GM12878 (cell line): Measurements from ENCODE around the gene LIN52. TPM values are rescaled to one million over a fixed set of nuclear protein-coding genes. Genes with fewer than 3 reads are reported as not detected.

Experiments used
- ATAC-seq: fragments of 200-7000 bp; cut with Tn5 transposase; 3 replicates; pipeline ENCODE4 v1.9.1; 2020; ENCODE audit warnings: mild to moderate bottlenecking, moderate library complexity
- BruUV-seq: library from RNA; stranded (reverse); fragments of 400-500 nt; replicated peaks from 2 replicates; lab custom pipeline; 2021; lab: Mats Ljungman, UMichigan
- CTCF ChIA-PET: fragments of 300-600 bp; sonication (Branson Sonifier 250); formaldehyde crosslinking; extraction: SDS; loops from one replicate; lab custom pipeline; 2021; ENCODE audit warnings: inconsistent platforms; lab: Yijun Ruan, JAX
- POLR2A ChIA-PET: fragments of 350-600 bp; formaldehyde crosslinking; extraction: SDS; loops from one replicate; lab custom pipeline; 2021; ENCODE audit warnings: inconsistent platforms; lab: Charles Lee
- RAD21 ChIA-PET: fragments of 300-600 bp; sonication (Branson Sonifier 250); formaldehyde crosslinking; loops from one replicate; lab custom pipeline; 2023; ENCODE audit warnings: antibody characterized with exemption; ENCODE audit not compliant: unreplicated experiment; lab: Charles Lee
- SMC1A ChIA-PET: fragments of 300-600 bp; sonication (Branson Sonifier 250); formaldehyde crosslinking; loops from one replicate; lab custom pipeline; 2023; ENCODE audit not compliant: unreplicated experiment, uncharacterized antibody; lab: Charles Lee
- DNase-seq: peaks from one replicate; pipeline ENCODE4 v3.0.0-alpha.2; 2011; ENCODE audit warnings: low read depth, low spot score
- FAIRE-seq: peaks from 3 replicates; lab custom pipeline; 2011; peaks lifted over from hg19 to GRCh38; lab: Jason Lieb, UNC
- H2AFZ ChIP-seq: 2 replicates; pipeline ENCODE4 v1.6.0; 2011; ENCODE audit warnings: low read depth, low read length, control low read depth; ENCODE audit not compliant: control insufficient read depth
- H3K27ac ChIP-seq: 2 replicates; pipeline ENCODE4 v1.5.1; 2011; ENCODE audit warnings: control low read depth; ENCODE audit not compliant: control insufficient read depth, insufficient read depth
- H3K27me3 ChIP-seq, 2 experiments: replicated peaks in 1 of 2; 2 replicates each; pipeline versions ENCODE4 v1.6.0 to v1.6.1; 2011; ENCODE audit warnings: low read length in 1 of 2; ENCODE audit not compliant: control insufficient read depth in 2 of 2, insufficient read depth in 2 of 2
- H3K36me3 ChIP-seq, 2 experiments: 2 replicates each; pipeline ENCODE4 v1.5.1; 2011; ENCODE audit warnings: low read length in 1 of 2; ENCODE audit not compliant: control insufficient read depth in 2 of 2, insufficient read depth in 2 of 2
- H3K4me1 ChIP-seq: 2 replicates; pipeline ENCODE4 v1.6.1; 2011; ENCODE audit warnings: mild to moderate bottlenecking, low read length, moderate library complexity, mixed read lengths; ENCODE audit not compliant: control insufficient read depth, insufficient read depth
- H3K4me2 ChIP-seq: 2 replicates; pipeline ENCODE4 v1.6.0; 2011; ENCODE audit warnings: control low read depth; ENCODE audit not compliant: control insufficient read depth, insufficient read depth
- H3K4me3 ChIP-seq: fragments of 200-600 bp; sonication (generic); 2 replicates; pipeline ENCODE4 v1.5.1; 2016
- H3K79me2 ChIP-seq: 2 replicates; pipeline ENCODE4 v1.6.0; 2011; ENCODE audit warnings: low read length; ENCODE audit not compliant: control insufficient read depth, insufficient read depth
- H3K9ac ChIP-seq: 2 replicates; pipeline ENCODE4 v1.8.0; 2011; ENCODE audit warnings: low read length, control low read depth, mixed read lengths; ENCODE audit not compliant: control insufficient read depth, insufficient read depth
- H3K9me3 ChIP-seq: replicated peaks from 3 replicates; pipeline ENCODE4 v1.5.1; 2011; ENCODE audit warnings: mild to moderate bottlenecking, low read length; ENCODE audit not compliant: control insufficient read depth, insufficient read depth
- H4K20me1 ChIP-seq: 2 replicates; pipeline ENCODE4 v1.6.0; 2011; ENCODE audit not compliant: control insufficient read depth, insufficient read depth
- ATF3 ChIP-seq: IDR thresholded peaks from 2 replicates; pipeline ENCODE4 v1.6.1; 2011; ENCODE audit warnings: low read depth, mild to moderate bottlenecking, low read length, moderate library complexity, borderline replicate concordance; ENCODE audit errors: extremely low read depth
- ATF7 ChIP-seq: fragments of 450-650 bp; IDR thresholded peaks from 2 replicates; pipeline ENCODE4 v1.6.1; 2016; ENCODE audit warnings: low read depth, mild to moderate bottlenecking
- BCL11A ChIP-seq: IDR thresholded peaks from 2 replicates; pipeline ENCODE4 v1.6.1; 2011; ENCODE audit warnings: low read depth, low read length
- BMI1 ChIP-seq: fragments of 450-650 bp; IDR thresholded peaks from 2 replicates; pipeline ENCODE4 v1.6.1; 2016; ENCODE audit warnings: mild to moderate bottlenecking, moderate library complexity, borderline replicate concordance
- DPF2 ChIP-seq: fragments of 450-650 bp; IDR thresholded peaks from 2 replicates; pipeline ENCODE4 v1.6.1; 2017; ENCODE audit warnings: mild to moderate bottlenecking
- IRF4 ChIP-seq: IDR thresholded peaks from 2 replicates; pipeline ENCODE4 v1.6.1; 2011; ENCODE audit warnings: low read depth, low read length
- IRF5 ChIP-seq: fragments of 450-650 bp; IDR thresholded peaks from 2 replicates; pipeline ENCODE4 v1.6.1; 2017; ENCODE audit warnings: borderline replicate concordance
- JUNB ChIP-seq: IDR thresholded peaks from 2 replicates; pipeline ENCODE4 v1.6.1; 2016; ENCODE audit warnings: antibody characterized with exemption, mild to moderate bottlenecking
- NBN ChIP-seq: fragments of 450-650 bp; IDR thresholded peaks from 2 replicates; pipeline ENCODE4 v1.6.1; 2016
- RAD21 ChIP-seq: IDR thresholded peaks from 2 replicates; pipeline ENCODE4 v1.6.1; 2011; ENCODE audit warnings: mild to moderate bottlenecking, low read depth, low read length, moderate library complexity; ENCODE audit not compliant: insufficient read depth
- RELB ChIP-seq: fragments of 450-650 bp; IDR thresholded peaks from 2 replicates; pipeline ENCODE4 v1.6.1; 2017; ENCODE audit warnings: low read depth, mild to moderate bottlenecking, moderate library complexity
- SRF ChIP-seq, 2 experiments: IDR thresholded peaks; 2 replicates each; pipeline ENCODE4 v1.6.1; 2011; ENCODE audit warnings: low read depth in 2 of 2, low read length in 2 of 2, mild to moderate bottlenecking in 1 of 2, moderate library complexity in 1 of 2
- SUPT20H ChIP-seq: IDR thresholded peaks from 2 replicates; pipeline ENCODE4 v1.6.1; 2011; ENCODE audit warnings: low read depth, mild to moderate bottlenecking, low read length, moderate library complexity, borderline replicate concordance; ENCODE audit not compliant: control insufficient read depth
- YY1 ChIP-seq: IDR thresholded peaks from 2 replicates; pipeline ENCODE4 v1.6.1; 2011; ENCODE audit warnings: low read depth, mild to moderate bottlenecking, low read length
- ZBTB4 ChIP-seq: fragments of 450-650 bp; formaldehyde crosslinking; IDR thresholded peaks from 2 replicates; pipeline ENCODE4 v1.4.0; 2022; ENCODE audit warnings: mild to moderate bottlenecking, moderate library complexity
- WGBS: methylation state at CpG from one replicate; pipeline ENCODE4 v1.1.6; 2016; ENCODE audit warnings: low lambda C conversion rate; ENCODE audit not compliant: insufficient replicate concordance, insufficient coverage; ENCODE audit errors: missing lambda C conversion rate; 5-methylcytosine and 5-hydroxymethylcytosine counted together
- in situ Hi-C: fragments of 300-500 bp; cut with MboI; formaldehyde crosslinking; loops from 9 replicates; pipeline ENCODE4 v1.14.3; 2018; ENCODE audit warnings: mixed read lengths
- intact Hi-C: fragments of 100-400 bp; cut with micrococcal nuclease; formaldehyde crosslinking; loops from one replicate; pipeline ENCODE4 v1.14.2; 2022; ENCODE audit not compliant: unreplicated experiment
- polyA plus RNA-seq, 11 experiments: library from polyadenylated mRNA; depleted of rRNA in 4 of 11; unstranded in 6 of 11; stranded (reverse) in 5 of 11; fragments of >200 nt; fragmentation: Nextera tagmentation in 4 of 11; fragmentation: Illumina TruSeq in 1 of 11; extraction: Ambion mirVana in 4 of 11; extraction: Trizol in 1 of 11; gene quantifications; 1 replicate in 1 of 11; 2 replicates in 10 of 11; pipeline versions ENCODE4 v1.2.1 to v1.2.3, GENCODE V29; 2011 to 2016; ENCODE audit warnings: inconsistent platforms in 2 of 11, missing spikeins in 2 of 11, low read depth in 1 of 11
- total RNA-seq, 4 experiments: library from RNA; depleted of rRNA in 3 of 4; stranded (reverse); fragments of >200 nt in 3 of 4; fragmentation: Illumina TruSeq in 1 of 4; extraction: Trizol in 1 of 4; gene quantifications; 2 replicates each; pipeline versions ENCODE4 v1.2.1 to v1.2.3, GENCODE V29; 2013 to 2021

LIN52 gene
- total and polyA plus RNA-seq, 10 of the 15 experiments (the other 5 are each of a cell fraction or from before 2014, with no cell fraction given) = 13.3 to 30.9 (median 19.9) TPM

- no peak for TF ChIP-seq ATF3
Observed at GRCh38 chr14:74085047-74085637, 386 bp downstream of the LIN52 start (continued).

- Histone ChIP-seq H3K4me2 (peak overlapping the region; percentile 87), H3K9me3 (no peaks in the 10 kb centered on the region; the same call in 2 of the 3 replicates), H3K4me3 (peak overlapping the region; percentile 96), H3K36me3 (no peaks in the 10 kb centered on the region; a peak in 1 of 4 replicates), H3K79me2 (peaks cover 37% of the 10 kb centered on the region), H3K27me3 (no peaks in the 10 kb centered on the region), H4K20me1 (no peaks in the 10 kb centered on the region; the same call in 1 of the 2 replicates), H2AFZ (peak overlapping the region; percentile 26; the same call in 1 of the 2 replicates), H3K9ac (peak overlapping the region; percentile 91), H3K27ac (peak overlapping the region; percentile 88), H3K4me1 (peaks cover 10% of the 10 kb centered on the region)
- ChIA-PET RAD21 (interaction anchor here (1.3 to 1.4 kb wide), 2 partner anchors 66 to 200 kb away, joined by 3 read pairs; partner anchors contain the start of genes BBOF1 and ENTPD5), CTCF (interaction anchor here (0.7 to 1.1 kb wide), 2 partner anchors 12 to 24 kb away, joined by 3 to 5 read pairs; no protein-coding TSS in a partner anchor), SMC1A (interaction anchor here (1.0 to 1.4 kb wide), 4 partner anchors 10 to 32 kb away, joined by 3 to 4 read pairs (median 3); no protein-coding TSS in a partner anchor), POLR2A (interaction anchor here (0.6 kb wide), 1 partner anchor 82 kb away, joined by 3 read pairs; no protein-coding TSS in a partner anchor)
- ATAC-seq (peak; percentile 46), DNase-seq (peak; percentile 52), FAIRE-seq (peak; percentile 86)
- intact Hi-C loops (no loop called here), in situ Hi-C loops (no loop called here)
- no TSS peak for BruUV-seq
- 53% methylated on average over 1 of the region's 1 CpG for WGBS
- TF ChIP-seq NBN = no peak
- peak; percentile 45 for TF ChIP-seq ATF7
- no peak for TF ChIP-seq IRF5
- no peak for TF ChIP-seq RAD21
- TF ChIP-seq SUPT20H = no peak
- peak; percentile 93 for TF ChIP-seq JUNB
- TF ChIP-seq ZBTB4 (CRISPR knock-in tag) = no peak
- peak; percentile 95 for TF ChIP-seq IRF4
- no peak for TF ChIP-seq BMI1
- TF ChIP-seq SRF (IDR thresholded peaks at IDR 0.05; ENCODE audit: low read depth in 2 of 2, low read length in 2 of 2) = no peak
- no peak for TF ChIP-seq YY1
- peak; percentile 50; the same call in 1 of the 2 replicates for TF ChIP-seq BCL11A
- TF ChIP-seq DPF2 = 0 out of 2 replicates have a peak, but pooled peaks have one; percentile 76
- peak; percentile 33; the same call in 1 of the 2 replicates for TF ChIP-seq RELB
Observed at GRCh38 chr14:74085828-74086227, 1.1 kb downstream of the LIN52 start.
